Suprapubic skin (tissue), 4 donors: Measurements from ENCODE around the gene GRIK5. TPM values are rescaled to one million over a fixed set of nuclear protein-coding genes. Genes with fewer than 3 reads are reported as not detected.

Source experiments
- DNase-seq, 2 donors: peaks; one replicate each; pipeline ENCODE4 v3.0.0-alpha.2; 2019; ENCODE audit warnings: low spot score in 2 of 2
- H3K27ac ChIP-seq: fragments of 200-600 bp; sonication (generic); one replicate; pipeline ENCODE4 v1.5.1; 2019
- H3K27me3 ChIP-seq: fragments of 200-600 bp; sonication (generic); one replicate; pipeline ENCODE4 v1.5.1; 2019
- H3K36me3 ChIP-seq: fragments of 200-600 bp; sonication (generic); one replicate; pipeline ENCODE4 v1.5.1; 2019
- H3K4me1 ChIP-seq: fragments of 200-600 bp; sonication (generic); one replicate; pipeline ENCODE4 v1.5.1; 2019
- H3K4me3 ChIP-seq: fragments of 200-600 bp; sonication (generic); one replicate; pipeline ENCODE4 v1.5.1; 2019; ENCODE audit warnings: mild to moderate bottlenecking
- H3K9me3 ChIP-seq: fragments of 200-600 bp; sonication (generic); one replicate; pipeline ENCODE4 v1.5.1; 2019
- CTCF ChIP-seq, 2 donors: fragments of 200-600 bp in 1 of 2; fragments of 450-650 bp in 1 of 2; sonication (generic) in 1 of 2; IDR thresholded peaks; one replicate each; pipeline ENCODE4 v1.5.1; 2016 to 2019; ENCODE audit warnings: antibody characterized with exemption in 2 of 2, mild to moderate bottlenecking in 1 of 2, moderate library complexity in 1 of 2
- EP300 ChIP-seq: sonication (generic); formaldehyde crosslinking; IDR thresholded peaks from one replicate; pipeline ENCODE4 v1.6.1; 2017; ENCODE audit warnings: antibody characterized with exemption
- POLR2A ChIP-seq, 2 donors: fragments of 450-650 bp; IDR thresholded peaks; one replicate each; pipeline ENCODE4 v1.6.1; 2017; ENCODE audit warnings: antibody characterized with exemption in 2 of 2, mild to moderate bottlenecking in 2 of 2, moderate library complexity in 2 of 2
- POLR2AphosphoS5 ChIP-seq, 3 donors: sonication (generic); formaldehyde crosslinking; IDR thresholded peaks; one replicate each; pipeline ENCODE4 v1.6.1; 2017; ENCODE audit warnings: antibody characterized with exemption in 3 of 3
- WGBS: methylation state at CpG from one replicate; pipeline ENCODE4 v1.1.5; 2018; 5-methylcytosine and 5-hydroxymethylcytosine counted together
- total RNA-seq, 4 donors: library from RNA; depleted of rRNA; stranded (reverse); fragments of >200 nt; gene quantifications; one replicate each; pipeline ENCODE4 v1.1.0, GENCODE V29; 2016

Gene GRIK5
- total RNA-seq, 4 donors from 2014 or later = 0.68 to 2.3 (median 1.1) TPM

GRCh38 chr19:41969772-41970458 is 100.1 kb downstream of the GRIK5 start:
- Histone ChIP-seq H3K27me3 (peaks cover 24% of the 10 kb centered on the region), H3K4me1 (no peaks in the 10 kb centered on the region), H3K4me3 (no peak overlapping the region), H3K36me3 (no peaks in the 10 kb centered on the region), H3K9me3 (no peaks in the 10 kb centered on the region), H3K27ac (no peak overlapping the region)
- no peak for TF ChIP-seq CTCF (IDR thresholded peaks at IDR 0.05)
- TF ChIP-seq POLR2AphosphoS5 (IDR thresholded peaks at IDR 0.05) = no peak
- no peak for TF ChIP-seq EP300
- no peak for TF ChIP-seq POLR2A (IDR thresholded peaks at IDR 0.05)
- DNase-seq = no peak
- 89% methylated on average over 17 of the region's 19 CpGs for WGBS

- H3K9me3 ChIP-seq = no peaks in the 10 kb centered on the region
- TF ChIP-seq EP300 (no peak), POLR2A (IDR thresholded peaks at IDR 0.05) (no peak)
- no peaks in the 10 kb centered on the region for H3K4me1 ChIP-seq
- H3K36me3 ChIP-seq = no peaks in the 10 kb centered on the region
- no peak for DNase-seq
- H3K4me3 ChIP-seq = no peak overlapping the region
- H3K27me3 ChIP-seq = peaks cover 24% of the 10 kb centered on the region
- 80% methylated on average over 22 of the region's 28 CpGs for WGBS
- no peak overlapping the region for H3K27ac ChIP-seq
Measured at GRCh38 chr19:41968751-41969595, 101.0 kb downstream of the GRIK5 start.

- WGBS = 71% methylated on average over 16 of the region's 26 CpGs
- Histone ChIP-seq H3K9me3 (no peaks in the 10 kb centered on the region), H3K4me1 (no peaks in the 10 kb centered on the region), H3K4me3 (no peak overlapping the region), H3K36me3 (no peaks in the 10 kb centered on the region), H3K27me3 (peaks cover 24% of the 10 kb centered on the region), H3K27ac (no peak overlapping the region)
- DNase-seq = no peak
- TF ChIP-seq CTCF (IDR thresholded peaks at IDR 0.05) (no peak), EP300 (no peak), POLR2AphosphoS5 (IDR thresholded peaks at IDR 0.05) (no peak), POLR2A (IDR thresholded peaks at IDR 0.05) (no peak)
Measured at GRCh38 chr19:41967054-41967783, 102.8 kb downstream of the GRIK5 start.

GRCh38 chr19:41965106-41965505 is 104.9 kb downstream of the GRIK5 start:
- WGBS = 66% methylated on average over 5 of the region's 5 CpGs
- Histone ChIP-seq H3K36me3 (no peaks in the 10 kb centered on the region), H3K4me1 (no peaks in the 10 kb centered on the region), H3K27ac (no peak overlapping the region), H3K4me3 (no peak overlapping the region), H3K9me3 (no peaks in the 10 kb centered on the region), H3K27me3 (peaks cover 24% of the 10 kb centered on the region)
- no peak for TF ChIP-seq POLR2AphosphoS5 (IDR thresholded peaks at IDR 0.05)
- no peak for TF ChIP-seq CTCF (IDR thresholded peaks at IDR 0.05)
- TF ChIP-seq EP300 = no peak
- TF ChIP-seq POLR2A (IDR thresholded peaks at IDR 0.05) = no peak
- no peak for DNase-seq

GRCh38 chr19:41960973-41961372 is 109.0 kb downstream of the GRIK5 start:
- TF ChIP-seq CTCF (IDR thresholded peaks at IDR 0.05) (no peak), POLR2AphosphoS5 (IDR thresholded peaks at IDR 0.05) (no peak), EP300 (no peak), POLR2A (IDR thresholded peaks at IDR 0.05) (no peak)
- no peak overlapping the region for H3K4me3 ChIP-seq
- 95% methylated on average over 5 of the region's 5 CpGs for WGBS
- H3K27me3 ChIP-seq = peaks cover 4% of the 10 kb centered on the region
- peaks cover 22% of the 10 kb centered on the region for H3K4me1 ChIP-seq
- no peak overlapping the region for H3K27ac ChIP-seq
- no peaks in the 10 kb centered on the region for H3K9me3 ChIP-seq
- no peak for DNase-seq
- H3K36me3 ChIP-seq = peaks cover 3% of the 10 kb centered on the region
